HFF-Myc (cell line): ENCODE data around the gene CHCHD10.

Experiments used
- DNase-seq: peaks from one replicate; pipeline ENCODE4 v3.0.0-alpha.2; 2011; ENCODE audit warnings: low read depth; ENCODE audit errors: extremely low read depth
- H3K4me3 ChIP-seq: replicated peaks from 2 replicates; pipeline ENCODE4 v1.5.1; 2011; ENCODE audit warnings: low read depth, mild to moderate bottlenecking, control low read depth, low read length
- TF ChIP-seq, protein P1 (sequence below): IDR thresholded peaks from 2 replicates; pipeline ENCODE4 v1.5.1; 2012; ENCODE audit warnings: mild to moderate bottlenecking, low read depth, low read length, control low read depth; ENCODE audit errors: missing control alignments

CHCHD10 gene

DNA sequence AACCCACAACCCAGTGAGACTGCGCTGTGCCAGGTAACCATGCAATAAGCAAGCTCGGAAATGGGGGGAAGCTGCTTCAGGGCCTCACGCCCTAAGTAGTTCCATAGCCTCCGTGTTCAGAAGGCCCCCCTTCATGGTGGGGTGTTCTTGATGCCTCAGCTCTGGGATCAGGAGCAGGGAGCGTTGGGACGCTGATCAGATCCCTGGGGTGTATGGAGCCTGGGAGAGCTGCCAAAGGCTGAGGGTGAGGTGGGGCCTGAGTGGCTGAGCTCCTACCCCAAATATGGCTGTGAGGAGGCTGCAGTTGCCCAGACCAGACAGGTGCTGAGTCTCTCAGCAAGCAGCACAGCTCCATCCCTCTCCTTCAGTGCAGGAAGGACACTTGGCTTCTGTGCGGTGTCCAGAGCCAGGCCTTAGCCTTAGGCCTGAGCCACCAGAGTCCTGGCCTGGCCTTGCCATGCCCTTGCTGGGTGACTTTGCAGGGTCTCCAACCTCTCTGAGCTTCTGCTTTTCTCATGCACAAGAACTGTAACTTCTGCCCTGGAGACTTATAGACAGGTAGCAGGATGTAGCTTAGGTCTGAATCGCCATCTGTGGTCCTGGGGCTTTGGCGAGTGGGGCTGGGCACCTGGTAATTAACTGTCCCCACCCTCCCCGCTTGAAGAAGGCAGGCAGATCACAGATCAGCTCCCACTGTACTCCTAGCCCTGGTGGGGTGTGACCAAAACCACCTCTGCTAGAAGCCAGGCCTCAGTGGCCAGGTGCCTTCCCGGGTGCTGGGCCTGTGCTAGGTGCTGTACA, 10.2 kb upstream of the CHCHD10 start:
- TF ChIP-seq, protein P1, sequence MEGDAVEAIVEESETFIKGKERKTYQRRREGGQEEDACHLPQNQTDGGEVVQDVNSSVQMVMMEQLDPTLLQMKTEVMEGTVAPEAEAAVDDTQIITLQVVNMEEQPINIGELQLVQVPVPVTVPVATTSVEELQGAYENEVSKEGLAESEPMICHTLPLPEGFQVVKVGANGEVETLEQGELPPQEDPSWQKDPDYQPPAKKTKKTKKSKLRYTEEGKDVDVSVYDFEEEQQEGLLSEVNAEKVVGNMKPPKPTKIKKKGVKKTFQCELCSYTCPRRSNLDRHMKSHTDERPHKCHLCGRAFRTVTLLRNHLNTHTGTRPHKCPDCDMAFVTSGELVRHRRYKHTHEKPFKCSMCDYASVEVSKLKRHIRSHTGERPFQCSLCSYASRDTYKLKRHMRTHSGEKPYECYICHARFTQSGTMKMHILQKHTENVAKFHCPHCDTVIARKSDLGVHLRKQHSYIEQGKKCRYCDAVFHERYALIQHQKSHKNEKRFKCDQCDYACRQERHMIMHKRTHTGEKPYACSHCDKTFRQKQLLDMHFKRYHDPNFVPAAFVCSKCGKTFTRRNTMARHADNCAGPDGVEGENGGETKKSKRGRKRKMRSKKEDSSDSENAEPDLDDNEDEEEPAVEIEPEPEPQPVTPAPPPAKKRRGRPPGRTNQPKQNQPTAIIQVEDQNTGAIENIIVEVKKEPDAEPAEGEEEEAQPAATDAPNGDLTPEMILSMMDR, result no peak
- H3K4me3 ChIP-seq, result no peak overlapping the region
- DNase-seq, result no peak

DNA sequence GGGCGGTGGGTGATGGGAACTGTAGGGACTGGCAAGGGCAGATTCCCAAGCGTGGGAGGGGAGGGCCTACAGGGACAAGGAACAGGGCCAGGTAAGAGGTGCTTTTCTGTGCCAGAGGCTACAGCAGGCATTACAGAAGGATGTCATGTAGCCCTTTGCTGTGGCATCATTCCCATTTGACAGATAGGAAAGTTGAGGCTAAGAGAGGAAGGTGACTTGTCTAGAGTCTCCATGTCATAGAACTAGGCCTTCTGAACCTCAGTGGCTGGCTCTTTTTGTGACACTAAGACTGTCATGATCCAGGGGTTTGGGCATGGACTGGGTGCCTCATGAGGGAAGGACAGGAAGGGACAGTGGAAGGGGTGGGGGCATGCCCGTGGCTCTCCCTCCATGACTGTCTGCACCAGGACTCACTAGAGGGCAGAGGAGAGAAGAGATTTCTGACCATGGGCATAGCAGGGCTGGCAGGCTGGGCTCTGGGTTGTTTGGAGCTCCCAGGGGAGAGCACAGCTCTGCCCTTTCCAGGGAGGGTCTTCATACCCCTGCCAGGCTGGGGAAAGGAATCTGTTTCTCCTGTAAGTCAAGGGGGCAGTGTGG, 8.1 kb upstream of the CHCHD10 start:
- TF ChIP-seq, protein P1, result no peak
- no peak overlapping the region for H3K4me3 ChIP-seq
- no peak for DNase-seq

DNA sequence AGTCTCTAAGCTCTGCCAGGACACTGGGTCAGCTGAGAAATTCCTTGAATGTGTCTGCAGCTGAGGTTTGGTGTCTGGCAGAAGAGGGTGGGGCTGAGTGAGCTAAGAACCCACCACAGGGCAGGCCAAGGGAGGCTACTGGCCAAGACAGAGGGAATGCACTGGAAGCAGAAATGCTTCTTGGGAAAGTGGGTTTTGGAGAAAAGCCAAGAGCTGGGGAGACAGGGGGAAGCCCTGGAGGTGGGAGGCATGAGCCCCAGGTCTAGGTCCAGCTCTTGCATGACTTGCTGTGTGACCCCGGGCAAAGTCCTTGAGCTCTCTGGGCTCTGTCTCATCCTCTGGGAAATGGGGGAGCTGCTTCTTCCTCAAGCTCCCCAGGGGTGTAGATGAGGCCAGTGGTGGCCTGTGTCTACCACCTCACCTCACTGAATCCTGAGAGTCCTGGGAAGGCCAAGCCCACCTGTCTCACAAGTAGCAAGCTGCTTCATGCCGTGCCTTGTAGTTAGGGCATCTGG, 7.2 kb upstream of the CHCHD10 start:
- DNase-seq, result no peak
- TF ChIP-seq, protein P1, result no peak
- H3K4me3 ChIP-seq, result no peak overlapping the region

DNA sequence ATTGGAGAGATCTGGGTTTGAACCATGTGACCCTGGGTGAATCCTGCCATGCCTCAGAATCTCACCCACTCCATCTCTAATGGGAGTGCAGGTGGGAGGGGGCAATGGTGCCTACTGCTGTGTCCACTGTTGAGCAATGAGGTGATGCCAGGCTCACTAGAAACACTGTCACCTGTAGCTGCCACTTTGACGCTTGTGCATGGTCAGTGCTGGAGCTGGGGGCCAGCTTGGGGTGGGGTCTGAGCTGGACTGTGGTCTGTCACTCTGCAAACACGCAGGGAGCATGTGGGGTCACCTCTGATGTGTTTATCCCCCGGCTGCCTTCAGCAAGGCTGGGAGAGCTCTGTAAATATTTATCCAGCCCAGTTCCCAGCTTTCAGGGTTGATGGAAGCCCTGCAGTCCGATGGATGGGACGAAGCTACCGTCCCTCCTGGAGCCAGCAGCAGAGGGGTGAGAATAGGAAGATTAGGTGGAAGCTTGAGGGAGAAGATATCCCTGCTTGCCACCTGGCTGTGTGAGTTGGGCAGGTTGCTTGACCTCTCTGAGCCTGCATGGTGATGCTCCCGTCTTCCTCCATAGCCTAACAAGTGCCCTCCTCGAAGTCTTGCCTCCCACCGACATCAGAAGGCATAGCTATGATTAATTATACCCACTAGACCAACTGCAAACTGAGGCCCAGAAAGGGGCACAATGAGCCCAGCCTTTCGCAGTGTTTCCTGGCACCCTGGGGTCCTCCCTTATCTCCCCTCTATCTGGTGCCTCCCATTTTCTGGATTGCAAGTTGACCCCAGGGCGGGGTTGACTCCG, 6.5 kb upstream of the CHCHD10 start:
- no peak for DNase-seq
- no peak overlapping the region for H3K4me3 ChIP-seq
- TF ChIP-seq, protein P1, result no peak

DNA sequence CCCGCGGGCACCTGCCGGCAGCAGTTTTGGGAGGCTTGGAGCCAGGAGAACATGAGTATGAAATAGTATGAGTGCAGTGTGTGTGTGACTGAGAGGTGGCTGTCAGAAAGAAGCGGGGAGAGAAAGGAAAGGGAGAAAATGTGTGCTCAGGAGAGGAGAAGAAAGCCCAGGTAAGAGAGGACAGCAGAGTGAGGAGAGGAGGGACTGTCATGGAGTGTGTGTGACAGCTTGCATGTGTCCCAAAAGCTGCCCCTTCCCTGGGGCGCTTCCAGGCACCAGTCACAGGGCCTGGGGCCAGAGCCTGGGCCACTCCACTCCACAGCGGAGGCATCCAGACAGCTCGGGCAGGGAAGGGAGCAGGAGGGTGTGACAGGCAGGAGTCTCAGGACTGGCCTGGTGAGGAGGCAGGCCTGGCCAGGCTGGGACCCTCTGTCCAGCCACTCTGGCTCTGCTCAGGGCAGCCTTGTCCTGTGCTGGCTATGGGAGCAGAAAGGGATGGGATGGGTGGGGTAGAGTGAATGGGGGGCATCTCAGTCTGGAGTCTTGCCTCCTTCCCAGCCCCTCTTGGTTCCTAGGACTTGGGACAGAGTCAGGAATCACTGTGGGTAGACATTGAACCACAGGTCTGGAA, 5.8 kb upstream of the CHCHD10 start:
- peak overlapping the region; percentile 47 for H3K4me3 ChIP-seq
- DNase-seq, result no peak
- TF ChIP-seq, protein P1, result no peak
